Panc1 (cell line): ENCODE data around the gene BCAS3. TPM values are rescaled to one million over a fixed set of nuclear protein-coding genes. Genes with fewer than 3 reads are reported as not detected.

ENCODE experiments used
- ATAC-seq: fragments of 200-7000 bp; cut with Tn5 transposase; 2 replicates; pipeline ENCODE4 v1.9.1; 2020; ENCODE audit warnings: mild to moderate bottlenecking, moderate library complexity
- BruUV-seq: library from RNA; stranded (reverse); fragments of 400-500 nt; replicated peaks from 2 replicates; lab custom pipeline; 2021; lab: Mats Ljungman, UMichigan
- CTCF ChIA-PET: fragments of 300-600 bp; sonication (Branson Sonifier 250); formaldehyde crosslinking; loops from one replicate; lab custom pipeline; 2022; ENCODE audit warnings: antibody characterized with exemption; lab: Charles Lee
- POLR2A ChIA-PET: fragments of 300-600 bp; sonication (Branson Sonifier 250); formaldehyde crosslinking; loops from one replicate; lab custom pipeline; 2022; ENCODE audit warnings: antibody characterized with exemption; lab: Charles Lee
- DNase-seq: peaks from one replicate; pipeline ENCODE4 v3.0.0-alpha.2; 2010; ENCODE audit warnings: low read depth, low spot score
- H3K27ac ChIP-seq: 2 replicates; pipeline ENCODE4 v1.5.1; 2011; ENCODE audit warnings: mild to moderate bottlenecking, low read length, inconsistent platforms
- H3K27me3 ChIP-seq: fragments of 200-500 bp; sonication (Bioruptor generic); 2 replicates; pipeline ENCODE4 v1.6.0; 2014; ENCODE audit warnings: low read length, inconsistent platforms; ENCODE audit not compliant: control insufficient read depth, insufficient read depth
- H3K36me3 ChIP-seq: fragments of 200-500 bp; sonication (Bioruptor generic); 2 replicates; pipeline ENCODE4 v1.5.1; 2014; ENCODE audit warnings: inconsistent platforms, mild to moderate bottlenecking, low read length, moderate library complexity; ENCODE audit not compliant: control insufficient read depth, insufficient read depth
- H3K4me1 ChIP-seq: 2 replicates; pipeline ENCODE4 v1.5.1; 2011; ENCODE audit warnings: inconsistent platforms, mild to moderate bottlenecking, low read length, moderate library complexity; ENCODE audit not compliant: control insufficient read depth, insufficient read depth
- H3K4me3 ChIP-seq, 2 experiments: 2 replicates each; pipeline ENCODE4 v1.5.1; 2011 to 2012; ENCODE audit warnings: low read depth in 2 of 2, low read length in 2 of 2, mild to moderate bottlenecking in 2 of 2, inconsistent platforms in 1 of 2, moderate library complexity in 1 of 2
- H3K9me3 ChIP-seq: fragments of 200-500 bp; sonication (Bioruptor generic); 2 replicates; pipeline ENCODE4 v1.5.1; 2014; ENCODE audit warnings: low read depth, mild to moderate bottlenecking, inconsistent platforms, low read length, moderate library complexity; ENCODE audit not compliant: control insufficient read depth, insufficient read depth
- CTCF ChIP-seq: fragments of 450-650 bp; IDR thresholded peaks from 2 replicates; pipeline ENCODE4 v1.5.1; 2017; ENCODE audit warnings: mild to moderate bottlenecking
- POLR2AphosphoS5 ChIP-seq: IDR thresholded peaks from 2 replicates; pipeline ENCODE4 v1.6.1; 2012; ENCODE audit warnings: mild to moderate bottlenecking, low read depth, low read length, moderate library complexity
- REST ChIP-seq, 2 experiments: IDR thresholded peaks; 2 replicates each; pipeline ENCODE4 v1.6.1; 2011 to 2012; ENCODE audit warnings: low read depth in 2 of 2, control low read depth in 1 of 2, low read length in 1 of 2, mild to moderate bottlenecking in 1 of 2, moderate library complexity in 1 of 2; ENCODE audit not compliant: insufficient read depth in 1 of 2
- SIN3A ChIP-seq: IDR thresholded peaks from 2 replicates; pipeline ENCODE4 v1.6.1; 2012; ENCODE audit warnings: low read depth, mild to moderate bottlenecking, low read length, moderate library complexity, borderline replicate concordance; ENCODE audit not compliant: insufficient read depth
- TCF7L2 ChIP-seq: IDR thresholded peaks from 2 replicates; pipeline ENCODE4 v1.6.1; 2011; ENCODE audit warnings: mild to moderate bottlenecking, low read depth, low read length, inconsistent platforms
- in situ Hi-C: cut with HindIII; loops from 2 replicates; pipeline ENCODE4 v1.10.0; 2016; ENCODE audit warnings: low sequenced_read_pairs, low pct_unique_long_range_greater_than_20kb
- intact Hi-C: fragments of 100-400 bp; cut with micrococcal nuclease; formaldehyde crosslinking; loops from one replicate; pipeline ENCODE4 v1.10.0; 2022; ENCODE audit not compliant: unreplicated experiment
- total RNA-seq: library from RNA; stranded (reverse); gene quantifications from one replicate; pipeline ENCODE4 v1.2.1, GENCODE V29; 2021; ENCODE audit not compliant: unreplicated experiment

BCAS3 gene
- total RNA-seq, 1 experiment from 2014 or later = 9.3 TPM

GRCh38 chr17:61368832-61369450 lies 691.3 kb downstream of the BCAS3 start:
- Histone ChIP-seq H3K36me3 (no peaks in the 10 kb centered on the region), H3K9me3 (no peaks in the 10 kb centered on the region), H3K4me1 (no peaks in the 10 kb centered on the region), H3K27ac (no peak overlapping the region), H3K4me3 (no peak overlapping the region), H3K27me3 (no peaks in the 10 kb centered on the region)
- ATAC-seq (peak; percentile 32; the same call in 1 of the 2 replicates), DNase-seq (no peak)
- intact Hi-C loops = no loop called here
- no TSS peak for BruUV-seq
- ChIA-PET POLR2A (no interaction called here), CTCF (no interaction called here)
- in situ Hi-C loops = no loop called here
- TF ChIP-seq REST (IDR thresholded peaks at IDR 0.05; ENCODE audit: insufficient read depth in 1 of 2, low read depth in 2 of 2, low read length in 1 of 2) = no peak
- no peak for TF ChIP-seq SIN3A
- TF ChIP-seq CTCF = no peak
- TF ChIP-seq POLR2AphosphoS5 = no peak
- TF ChIP-seq TCF7L2 = no peak

- DNase-seq (no peak), ATAC-seq (no peak)
- Histone ChIP-seq H3K27me3 (no peaks in the 10 kb centered on the region), H3K4me1 (no peaks in the 10 kb centered on the region), H3K4me3 (no peak overlapping the region), H3K27ac (no peak overlapping the region), H3K36me3 (no peaks in the 10 kb centered on the region), H3K9me3 (no peaks in the 10 kb centered on the region)
- ChIA-PET CTCF (no interaction called here), POLR2A (no interaction called here)
- intact Hi-C loops = no loop called here
- in situ Hi-C loops = no loop called here
- no TSS peak for BruUV-seq
- TF ChIP-seq SIN3A (no peak), TCF7L2 (no peak), REST (IDR thresholded peaks at IDR 0.05; ENCODE audit: insufficient read depth in 1 of 2, low read depth in 2 of 2, low read length in 1 of 2) (no peak), POLR2AphosphoS5 (no peak), CTCF (no peak)
These were observed 692.1 kb downstream of the BCAS3 start for GRCh38 chr17:61369751-61370150.
